ENCODE measurements around the gene TSSK6. TPM values are rescaled to one million over a fixed set of nuclear protein-coding genes. Genes with fewer than 3 reads are reported as not detected.

The TSSK6 gene
- total and polyA plus RNA-seq, 4 donors: 0.21 to 2.3 (median 1.1) TPM

DNA sequence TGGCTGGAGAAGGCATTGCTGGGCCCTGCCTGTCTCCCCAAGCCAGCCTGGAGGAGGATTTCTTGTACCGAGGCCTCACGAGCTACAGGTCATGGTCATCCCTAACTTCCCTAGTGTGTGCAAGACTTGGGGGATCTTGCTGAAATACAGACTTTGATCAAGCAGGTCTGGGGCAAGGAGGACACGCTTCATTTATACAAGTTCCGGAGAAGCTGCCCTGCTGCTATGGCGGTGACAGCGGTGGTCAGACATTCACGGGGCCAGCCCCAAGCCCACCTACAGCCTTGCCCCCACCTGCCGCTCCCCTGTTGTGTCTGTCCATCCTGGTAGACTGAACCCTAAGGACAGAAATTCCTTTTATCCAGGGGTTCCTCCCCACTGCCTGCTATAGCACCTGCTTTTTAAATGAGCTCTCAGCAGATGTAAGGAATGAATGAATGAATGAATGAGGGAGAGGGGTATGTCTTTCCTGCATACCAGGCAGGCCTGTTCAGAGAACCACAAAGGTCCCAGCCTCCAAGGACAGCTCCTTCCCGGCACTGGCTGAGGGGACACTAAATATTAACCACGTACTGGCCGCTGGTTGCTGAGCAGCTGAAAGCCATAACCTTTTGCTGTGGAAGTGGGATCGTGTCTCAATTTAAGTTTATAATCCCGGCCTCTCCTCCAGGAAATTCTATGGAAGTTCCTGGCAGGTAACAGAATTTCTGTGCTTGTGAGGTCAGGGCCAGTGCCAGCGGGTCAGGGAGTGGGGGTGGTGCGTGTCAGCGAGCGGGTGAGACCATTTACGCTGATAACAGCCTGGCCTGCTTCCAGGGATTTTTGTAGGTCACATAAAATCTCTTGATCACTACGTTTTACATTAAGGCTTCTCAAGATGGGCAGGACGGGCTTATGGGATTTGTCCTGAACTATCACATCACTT lies 27.1 kb downstream of the TSSK6 start:
- Histone ChIP-seq H3K27me3 (ENCODE audit: control insufficient read depth in 4 of 4, insufficient read depth in 4 of 4, low read length in 3 of 4) (no peaks in the 10 kb centered on the region), H3K27ac (ENCODE audit: low read depth in 1 of 2, low read length in 2 of 2) (peak overlapping the region; percentile 85 to 87), H3K36me3 (ENCODE audit: control insufficient read depth in 4 of 4, insufficient read depth in 3 of 4, low read depth in 1 of 4, low read length in 3 of 4) (peaks cover 2 to 11% (median 6%) of the 10 kb centered on the region in 4 donors), H3K4me1 (ENCODE audit: control insufficient read depth in 4 of 4, insufficient read depth in 4 of 4, low read length in 3 of 4) (peaks cover 14 to 52% (median 37%) of the 10 kb centered on the region in 4 donors), H3K9ac (ENCODE audit: low read depth in 1 of 2, low read length in 2 of 2) (peak overlapping the region in 1 of 2 donors; percentile 54), H3K9me3 (ENCODE audit: control insufficient read depth in 4 of 4, low read length in 3 of 4) (no peaks in the 10 kb centered on the region), H3K4me3 (ENCODE audit: low read depth in 1 of 3, low read length in 3 of 3) (no peak overlapping the region)
- peak; percentile 70 for DNase-seq (ENCODE audit: low spot score)
- 44% methylated on average over 20 of the region's 20 CpGs for WGBS
- TF ChIP-seq JUND (IDR thresholded peaks at IDR 0.05): no peak
- TF ChIP-seq, protein P1, sequence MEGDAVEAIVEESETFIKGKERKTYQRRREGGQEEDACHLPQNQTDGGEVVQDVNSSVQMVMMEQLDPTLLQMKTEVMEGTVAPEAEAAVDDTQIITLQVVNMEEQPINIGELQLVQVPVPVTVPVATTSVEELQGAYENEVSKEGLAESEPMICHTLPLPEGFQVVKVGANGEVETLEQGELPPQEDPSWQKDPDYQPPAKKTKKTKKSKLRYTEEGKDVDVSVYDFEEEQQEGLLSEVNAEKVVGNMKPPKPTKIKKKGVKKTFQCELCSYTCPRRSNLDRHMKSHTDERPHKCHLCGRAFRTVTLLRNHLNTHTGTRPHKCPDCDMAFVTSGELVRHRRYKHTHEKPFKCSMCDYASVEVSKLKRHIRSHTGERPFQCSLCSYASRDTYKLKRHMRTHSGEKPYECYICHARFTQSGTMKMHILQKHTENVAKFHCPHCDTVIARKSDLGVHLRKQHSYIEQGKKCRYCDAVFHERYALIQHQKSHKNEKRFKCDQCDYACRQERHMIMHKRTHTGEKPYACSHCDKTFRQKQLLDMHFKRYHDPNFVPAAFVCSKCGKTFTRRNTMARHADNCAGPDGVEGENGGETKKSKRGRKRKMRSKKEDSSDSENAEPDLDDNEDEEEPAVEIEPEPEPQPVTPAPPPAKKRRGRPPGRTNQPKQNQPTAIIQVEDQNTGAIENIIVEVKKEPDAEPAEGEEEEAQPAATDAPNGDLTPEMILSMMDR (IDR thresholded peaks at IDR 0.05; ENCODE audit: low read depth, low read length, missing input control): no peak
- TF ChIP-seq EGR1 (IDR thresholded peaks at IDR 0.05; ENCODE audit: low read depth in 2 of 2): no peak
- no peak for TF ChIP-seq FOXA2 (IDR thresholded peaks at IDR 0.05)
- TF ChIP-seq NR2F2 (IDR thresholded peaks at IDR 0.05): peak; percentile 71
- TF ChIP-seq GABPA (IDR thresholded peaks at IDR 0.05 in 1 of 2, conservative IDR thresholded peaks at IDR 0.05 in 1 of 2): no peak
- TF ChIP-seq, protein P2, sequence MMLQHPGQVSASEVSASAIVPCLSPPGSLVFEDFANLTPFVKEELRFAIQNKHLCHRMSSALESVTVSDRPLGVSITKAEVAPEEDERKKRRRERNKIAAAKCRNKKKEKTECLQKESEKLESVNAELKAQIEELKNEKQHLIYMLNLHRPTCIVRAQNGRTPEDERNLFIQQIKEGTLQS (IDR thresholded peaks at IDR 0.05): no peak
- no peak for TF ChIP-seq YY1 (IDR thresholded peaks at IDR 0.05)
- peak in 1 of 2 donors; percentile 31 for TF ChIP-seq RAD21 (IDR thresholded peaks at IDR 0.05)
- TF ChIP-seq RXRA (IDR thresholded peaks at IDR 0.05): peak; percentile 72 to 85
- TF ChIP-seq HNF4A (conservative IDR thresholded peaks at IDR 0.05): no peak
- TF ChIP-seq, protein P3, sequence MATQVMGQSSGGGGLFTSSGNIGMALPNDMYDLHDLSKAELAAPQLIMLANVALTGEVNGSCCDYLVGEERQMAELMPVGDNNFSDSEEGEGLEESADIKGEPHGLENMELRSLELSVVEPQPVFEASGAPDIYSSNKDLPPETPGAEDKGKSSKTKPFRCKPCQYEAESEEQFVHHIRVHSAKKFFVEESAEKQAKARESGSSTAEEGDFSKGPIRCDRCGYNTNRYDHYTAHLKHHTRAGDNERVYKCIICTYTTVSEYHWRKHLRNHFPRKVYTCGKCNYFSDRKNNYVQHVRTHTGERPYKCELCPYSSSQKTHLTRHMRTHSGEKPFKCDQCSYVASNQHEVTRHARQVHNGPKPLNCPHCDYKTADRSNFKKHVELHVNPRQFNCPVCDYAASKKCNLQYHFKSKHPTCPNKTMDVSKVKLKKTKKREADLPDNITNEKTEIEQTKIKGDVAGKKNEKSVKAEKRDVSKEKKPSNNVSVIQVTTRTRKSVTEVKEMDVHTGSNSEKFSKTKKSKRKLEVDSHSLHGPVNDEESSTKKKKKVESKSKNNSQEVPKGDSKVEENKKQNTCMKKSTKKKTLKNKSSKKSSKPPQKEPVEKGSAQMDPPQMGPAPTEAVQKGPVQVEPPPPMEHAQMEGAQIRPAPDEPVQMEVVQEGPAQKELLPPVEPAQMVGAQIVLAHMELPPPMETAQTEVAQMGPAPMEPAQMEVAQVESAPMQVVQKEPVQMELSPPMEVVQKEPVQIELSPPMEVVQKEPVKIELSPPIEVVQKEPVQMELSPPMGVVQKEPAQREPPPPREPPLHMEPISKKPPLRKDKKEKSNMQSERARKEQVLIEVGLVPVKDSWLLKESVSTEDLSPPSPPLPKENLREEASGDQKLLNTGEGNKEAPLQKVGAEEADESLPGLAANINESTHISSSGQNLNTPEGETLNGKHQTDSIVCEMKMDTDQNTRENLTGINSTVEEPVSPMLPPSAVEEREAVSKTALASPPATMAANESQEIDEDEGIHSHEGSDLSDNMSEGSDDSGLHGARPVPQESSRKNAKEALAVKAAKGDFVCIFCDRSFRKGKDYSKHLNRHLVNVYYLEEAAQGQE (IDR thresholded peaks at IDR 0.05): no peak
- TF ChIP-seq, protein P4, sequence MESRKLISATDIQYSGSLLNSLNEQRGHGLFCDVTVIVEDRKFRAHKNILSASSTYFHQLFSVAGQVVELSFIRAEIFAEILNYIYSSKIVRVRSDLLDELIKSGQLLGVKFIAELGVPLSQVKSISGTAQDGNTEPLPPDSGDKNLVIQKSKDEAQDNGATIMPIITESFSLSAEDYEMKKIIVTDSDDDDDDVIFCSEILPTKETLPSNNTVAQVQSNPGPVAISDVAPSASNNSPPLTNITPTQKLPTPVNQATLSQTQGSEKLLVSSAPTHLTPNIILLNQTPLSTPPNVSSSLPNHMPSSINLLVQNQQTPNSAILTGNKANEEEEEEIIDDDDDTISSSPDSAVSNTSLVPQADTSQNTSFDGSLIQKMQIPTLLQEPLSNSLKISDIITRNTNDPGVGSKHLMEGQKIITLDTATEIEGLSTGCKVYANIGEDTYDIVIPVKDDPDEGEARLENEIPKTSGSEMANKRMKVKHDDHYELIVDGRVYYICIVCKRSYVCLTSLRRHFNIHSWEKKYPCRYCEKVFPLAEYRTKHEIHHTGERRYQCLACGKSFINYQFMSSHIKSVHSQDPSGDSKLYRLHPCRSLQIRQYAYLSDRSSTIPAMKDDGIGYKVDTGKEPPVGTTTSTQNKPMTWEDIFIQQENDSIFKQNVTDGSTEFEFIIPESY (IDR thresholded peaks at IDR 0.05): no peak
- TF ChIP-seq SP1 (IDR thresholded peaks at IDR 0.05): peak; percentile 40
- TF ChIP-seq TAF1 (conservative IDR thresholded peaks at IDR 0.05): no peak

Measured in liver (tissue), 9 donors.